ENCODE measurements around the gene ZSCAN5A.
"Not testable (repeated sequence)": the region's sequence is repeated elsewhere in the genome, so short reads cannot be mapped to it uniquely, and the experiment has no call there.

The ZSCAN5A gene

DNA sequence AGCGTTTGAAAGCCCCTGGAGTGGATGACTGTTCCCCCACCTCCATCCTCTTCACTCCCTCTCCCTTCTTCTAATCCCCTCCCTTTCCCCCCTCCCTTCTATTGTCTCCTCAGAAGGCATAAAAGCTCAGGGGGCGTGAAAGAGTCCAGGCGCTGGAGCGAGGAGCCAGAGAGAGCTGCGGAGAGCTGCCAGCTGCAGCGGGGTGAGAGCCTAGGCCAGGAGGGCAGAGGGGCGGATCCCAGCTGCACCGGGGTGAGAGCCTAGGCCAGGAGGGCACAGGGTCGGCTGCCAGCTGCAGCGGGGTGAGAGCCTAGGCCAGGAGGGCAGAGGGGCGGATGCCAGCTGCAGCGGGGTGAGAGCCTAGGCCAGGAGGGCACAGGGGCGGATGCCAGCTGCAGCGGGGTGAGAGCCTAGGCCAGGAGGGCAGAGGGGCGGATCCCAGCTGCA lies 138.8 kb downstream of the ZSCAN5A start, which contains the start of gene GALP:
Gene GALP (plus strand): TSS at position 148 of the 447 bp plus-strand sequence. CDS start 1,101 bp downstream, outside the sequence.
- not testable (repeated sequence) for H3K27ac Mint-ChIP-seq; H3K36me3 Mint-ChIP-seq; H3K4me1 Mint-ChIP-seq; H3K4me3 Mint-ChIP-seq; DNase-seq (ENCODE audit: low spot score in 2 of 2); ATAC-seq; H3K9me3 Mint-ChIP-seq

DNA sequence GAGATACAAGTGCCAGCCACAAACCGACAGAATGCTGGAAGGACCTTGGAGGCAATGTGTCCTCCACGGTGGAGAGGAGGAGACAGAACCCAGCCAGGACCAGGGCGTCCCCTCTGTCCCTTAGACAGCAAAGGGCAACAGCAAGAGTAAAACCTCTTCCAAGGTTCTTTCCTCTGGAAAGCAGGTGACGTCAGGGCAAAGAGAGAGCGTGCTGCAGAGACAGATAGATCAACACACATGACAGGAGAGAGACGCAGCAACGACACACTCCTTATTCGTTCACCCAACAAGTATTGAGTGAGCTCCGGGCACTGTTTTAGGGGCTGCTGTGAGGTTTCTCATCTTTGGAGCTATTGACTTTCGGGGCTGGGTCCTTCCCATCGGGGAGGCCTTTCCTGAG lies 140.1 kb downstream of the ZSCAN5A start:
- DNase-seq (ENCODE audit: low spot score in 2 of 2) (no peak), ATAC-seq (no peak)
- Mint-ChIP-seq H3K9me3 (no peaks in the 10 kb centered on the region), H3K36me3 (no peaks in the 10 kb centered on the region), H3K4me1 (peaks cover 6% of the 10 kb centered on the region), H3K4me3 (no peak overlapping the region), H3K27ac (no peak overlapping the region)

DNA sequence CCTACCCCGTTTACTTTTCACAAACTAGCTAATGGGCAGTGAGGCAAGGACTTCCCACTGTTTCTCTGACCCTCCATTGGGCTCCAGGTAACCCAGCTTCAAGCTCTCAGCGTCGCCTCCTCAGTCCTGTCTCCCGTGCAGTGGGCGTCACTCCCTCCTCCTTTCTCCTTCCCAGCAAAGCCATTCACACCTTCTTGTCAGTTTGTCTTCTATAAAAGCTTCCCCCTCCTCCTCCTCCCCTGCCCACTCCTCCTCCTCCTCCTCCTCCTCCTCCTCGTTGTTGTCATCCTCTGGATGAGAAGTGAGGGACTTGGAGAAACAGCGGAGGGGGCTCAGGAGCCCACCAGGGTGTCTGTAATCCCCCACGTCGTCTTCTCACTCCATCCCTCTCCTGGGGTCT lies 140.6 kb downstream of the ZSCAN5A start:
- Mint-ChIP-seq H3K27ac (no peak overlapping the region), H3K4me1 (peaks cover 6% of the 10 kb centered on the region), H3K9me3 (no peaks in the 10 kb centered on the region), H3K36me3 (no peaks in the 10 kb centered on the region), H3K4me3 (no peak overlapping the region)
- DNase-seq (ENCODE audit: low spot score in 2 of 2) (no peak), ATAC-seq (no peak)
